22Rv1 (cell line): ENCODE measurements around the gene TMC6.
A peak's percentile ranks its signal among the peaks of the same experiment; 100 is the strongest.

Source experiments
- H3K27ac ChIP-seq: fragments of 450-650 bp; 2 replicates; pipeline ENCODE4 v1.5.1; 2017
- ZFX ChIP-seq: fragments of 450-650 bp; IDR thresholded peaks from 2 replicates; pipeline ENCODE4 v1.6.1; 2017; ENCODE audit warnings: antibody characterized with exemption, borderline replicate concordance
- TF ChIP-seq, protein P1 (sequence below): fragments of 450-650 bp; IDR thresholded peaks from 2 replicates; pipeline ENCODE4 v1.5.1; 2017; ENCODE audit warnings: mild to moderate bottlenecking

The TMC6 gene

DNA sequence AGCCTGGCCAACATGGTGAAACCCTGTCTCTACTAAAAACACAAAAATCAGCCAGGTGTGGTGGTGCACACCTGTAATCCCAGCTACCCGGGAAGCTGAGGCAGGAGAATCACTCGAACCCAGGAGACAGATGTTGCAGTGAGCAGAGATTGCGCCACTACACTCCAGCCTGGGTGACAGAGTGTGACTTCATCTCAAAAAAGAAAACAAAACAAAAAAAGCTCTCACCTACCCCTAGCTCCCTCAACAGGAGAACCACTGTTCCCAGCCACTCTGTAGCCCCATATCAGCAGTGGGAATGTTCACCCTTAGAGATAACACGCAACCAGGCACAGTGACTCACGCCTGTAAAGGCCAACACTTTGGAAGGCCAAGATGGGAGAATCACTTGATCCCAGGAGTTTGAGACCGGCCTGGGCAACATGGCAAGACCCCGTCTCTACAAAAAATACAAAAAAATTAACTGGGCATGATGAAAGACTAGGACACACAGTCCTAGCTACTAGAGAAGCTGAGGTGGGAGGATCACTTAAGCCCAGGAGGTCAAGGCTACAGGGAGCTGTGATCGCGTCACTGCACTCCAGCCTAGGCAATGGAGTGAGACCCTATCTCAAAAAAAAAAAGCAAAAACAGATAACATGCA lies 7.4 kb upstream of the TMC6 start:
- H3K27ac ChIP-seq: no peak overlapping the region
- no peak for TF ChIP-seq ZFX
- TF ChIP-seq, protein P1, sequence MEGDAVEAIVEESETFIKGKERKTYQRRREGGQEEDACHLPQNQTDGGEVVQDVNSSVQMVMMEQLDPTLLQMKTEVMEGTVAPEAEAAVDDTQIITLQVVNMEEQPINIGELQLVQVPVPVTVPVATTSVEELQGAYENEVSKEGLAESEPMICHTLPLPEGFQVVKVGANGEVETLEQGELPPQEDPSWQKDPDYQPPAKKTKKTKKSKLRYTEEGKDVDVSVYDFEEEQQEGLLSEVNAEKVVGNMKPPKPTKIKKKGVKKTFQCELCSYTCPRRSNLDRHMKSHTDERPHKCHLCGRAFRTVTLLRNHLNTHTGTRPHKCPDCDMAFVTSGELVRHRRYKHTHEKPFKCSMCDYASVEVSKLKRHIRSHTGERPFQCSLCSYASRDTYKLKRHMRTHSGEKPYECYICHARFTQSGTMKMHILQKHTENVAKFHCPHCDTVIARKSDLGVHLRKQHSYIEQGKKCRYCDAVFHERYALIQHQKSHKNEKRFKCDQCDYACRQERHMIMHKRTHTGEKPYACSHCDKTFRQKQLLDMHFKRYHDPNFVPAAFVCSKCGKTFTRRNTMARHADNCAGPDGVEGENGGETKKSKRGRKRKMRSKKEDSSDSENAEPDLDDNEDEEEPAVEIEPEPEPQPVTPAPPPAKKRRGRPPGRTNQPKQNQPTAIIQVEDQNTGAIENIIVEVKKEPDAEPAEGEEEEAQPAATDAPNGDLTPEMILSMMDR: no peak

DNA sequence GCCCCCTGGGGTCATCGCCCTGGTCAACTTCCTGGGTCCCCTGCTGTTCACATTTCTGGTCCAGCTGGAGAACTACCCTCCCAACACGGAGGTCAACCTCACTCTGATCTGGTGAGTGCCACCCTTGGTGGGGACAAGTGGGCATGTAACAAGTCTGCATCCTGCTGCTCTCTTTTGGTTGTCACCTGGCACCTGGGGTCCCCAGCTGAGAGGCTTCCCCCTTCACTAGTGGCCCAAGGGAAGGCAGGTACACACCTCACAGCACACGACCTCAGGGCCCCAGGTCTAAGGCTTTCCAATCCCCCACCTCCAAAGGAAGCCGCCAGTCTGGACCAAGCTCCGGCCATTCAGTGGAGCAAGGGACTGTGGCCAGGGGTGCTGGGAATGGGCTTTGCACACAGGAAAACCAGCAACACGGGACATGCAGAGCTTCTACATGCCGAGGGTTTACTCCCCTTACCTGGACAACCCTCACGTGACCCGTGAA lies 6.4 kb upstream of the TMC6 start:
- H3K27ac ChIP-seq: no peak overlapping the region
- TF ChIP-seq, protein P1: no peak
- no peak for TF ChIP-seq ZFX

DNA sequence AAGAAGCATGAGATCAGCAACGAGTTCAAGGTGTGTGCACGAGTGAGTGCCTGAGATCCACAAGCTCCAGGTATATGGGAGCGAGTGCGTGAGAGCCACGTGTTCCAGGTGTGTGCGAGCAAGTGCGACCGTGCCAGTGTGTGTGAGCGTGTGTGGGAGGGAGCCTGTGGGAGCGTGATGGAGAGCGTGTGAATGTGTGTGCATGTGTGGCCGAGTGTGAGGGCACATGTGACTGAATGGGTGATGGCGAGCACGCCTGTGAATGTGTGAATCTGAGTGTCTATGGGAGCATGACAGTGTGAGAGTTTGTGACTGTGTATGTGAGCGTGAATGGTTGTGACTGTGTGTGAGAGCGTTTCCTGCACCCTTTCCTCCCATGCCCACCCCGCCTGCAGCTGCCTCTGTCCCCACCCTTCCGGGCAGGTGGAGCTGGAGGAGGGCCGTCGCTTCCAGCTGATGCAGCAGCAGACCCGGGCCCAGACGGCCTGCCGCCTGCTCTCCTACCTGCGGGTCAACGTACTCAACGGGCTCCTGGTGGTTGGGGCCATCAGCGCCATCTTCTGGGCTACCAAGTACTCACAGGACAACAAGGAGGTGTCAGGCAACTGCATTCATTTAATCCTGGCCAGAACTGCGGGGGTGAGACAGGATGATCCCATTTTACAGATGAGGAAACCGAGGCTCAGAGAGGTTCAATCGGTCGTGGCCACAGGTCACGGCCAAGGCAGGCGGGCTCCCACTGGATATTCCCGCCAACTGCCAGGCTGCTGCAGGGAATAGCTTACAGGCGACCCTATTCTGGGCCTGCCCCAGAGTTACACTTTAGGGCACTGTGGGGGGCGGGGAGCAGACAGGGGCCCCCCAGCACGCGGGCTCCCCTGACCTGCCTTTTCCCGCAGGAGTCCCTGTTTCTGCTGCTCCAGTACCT lies 5.7 kb upstream of the TMC6 start:
- no peak for TF ChIP-seq ZFX
- TF ChIP-seq, protein P1: peak; percentile 89
- no peak overlapping the region for H3K27ac ChIP-seq

DNA sequence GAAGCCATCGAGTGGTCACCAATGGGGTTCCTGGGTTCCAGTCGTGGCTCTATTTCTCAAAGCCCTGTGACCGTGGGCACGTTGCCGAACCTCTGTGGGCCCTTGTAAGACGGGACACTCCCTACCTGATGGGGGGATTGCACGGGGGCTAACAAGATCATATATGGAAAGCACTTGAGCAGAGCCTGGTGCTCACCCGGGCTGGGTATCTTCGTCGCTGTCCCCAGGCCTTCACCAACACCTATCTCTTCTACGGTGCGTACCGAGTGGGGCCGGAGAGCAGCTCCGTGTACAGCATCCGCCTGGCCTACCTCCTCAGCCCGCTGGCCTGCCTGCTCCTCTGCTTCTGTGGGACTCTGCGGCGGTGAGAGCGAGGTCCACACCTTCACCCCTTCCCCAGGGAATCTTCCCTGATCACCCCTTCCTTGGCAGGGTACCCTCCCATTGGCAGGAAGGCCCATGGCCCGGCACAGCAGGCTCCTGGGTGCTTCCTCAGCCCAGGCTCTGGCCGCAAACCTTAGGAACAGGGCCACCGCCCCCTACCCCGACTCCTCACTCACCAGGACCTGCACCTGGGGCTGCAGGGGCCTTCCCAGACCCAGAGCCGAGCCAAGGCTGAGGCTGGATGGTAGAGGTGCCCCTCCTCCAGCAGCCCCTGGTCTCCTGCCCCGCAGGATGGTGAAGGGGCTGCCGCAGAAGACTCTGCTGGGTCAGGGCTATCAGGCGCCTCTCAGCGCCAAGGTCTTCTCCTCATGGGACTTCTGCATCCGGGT lies 4.8 kb upstream of the TMC6 start:
- H3K27ac ChIP-seq: no peak overlapping the region
- TF ChIP-seq, protein P1: no peak
- TF ChIP-seq ZFX: no peak

DNA sequence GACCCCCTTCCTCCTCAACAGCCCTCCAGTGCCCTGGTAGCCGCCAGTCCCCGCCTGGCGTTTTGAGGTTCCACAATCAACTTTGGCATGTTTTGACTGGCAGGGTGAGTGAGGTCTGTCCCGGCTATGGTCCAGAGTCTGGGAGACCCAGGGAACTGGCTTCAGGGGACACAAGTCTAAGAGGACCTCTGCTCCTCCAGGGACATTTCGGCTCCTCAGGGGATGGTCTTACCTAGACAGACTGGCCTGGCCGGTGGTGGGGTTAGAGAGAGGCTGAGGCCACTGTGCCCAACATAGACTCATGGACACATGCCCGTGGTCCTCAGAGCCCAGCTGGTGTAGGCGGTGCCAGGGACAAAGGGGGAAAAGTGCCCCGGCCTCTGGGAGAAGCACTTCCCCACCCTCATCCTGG lies 4.2 kb upstream of the TMC6 start:
- H3K27ac ChIP-seq: no peak overlapping the region
- TF ChIP-seq, protein P1: no peak
- TF ChIP-seq ZFX: no peak

DNA sequence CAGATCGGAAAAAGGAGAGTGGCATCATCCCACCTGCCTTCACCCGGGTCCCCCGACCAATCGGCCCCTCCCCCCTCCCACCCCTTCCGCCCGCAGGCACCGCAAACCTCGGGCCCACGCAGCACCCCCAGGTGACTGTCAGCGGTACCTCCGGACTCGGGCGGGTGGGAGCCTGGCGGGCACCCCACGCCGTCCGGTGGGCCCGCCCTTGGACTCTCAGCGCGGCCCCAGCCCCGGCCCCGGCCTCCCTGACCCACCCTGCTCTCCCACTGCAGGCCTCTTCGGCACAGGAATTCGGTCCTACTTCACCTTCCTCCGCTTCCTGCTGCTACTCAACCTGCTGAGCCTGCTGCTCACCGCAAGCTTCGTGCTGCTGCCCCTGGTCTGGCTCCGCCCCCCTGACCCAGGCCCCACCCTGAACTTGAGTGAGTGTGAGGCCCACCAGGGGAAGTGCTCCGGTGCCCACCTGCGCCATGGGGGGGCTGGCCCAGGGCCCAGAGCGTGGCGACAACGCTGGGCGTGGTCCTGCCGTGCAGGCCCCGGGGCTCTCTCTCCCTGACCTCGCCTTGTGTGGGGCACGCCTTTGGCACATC lies 3.6 kb upstream of the TMC6 start:
- TF ChIP-seq ZFX: no peak
- TF ChIP-seq, protein P1: no peak; the same call in 1 of the 2 replicates
- no peak overlapping the region for H3K27ac ChIP-seq
